ENCODE data around the gene ESRRG. TPM values are rescaled to one million over a fixed set of nuclear protein-coding genes. Genes with fewer than 3 reads are reported as not detected.
"Not testable (repeated sequence)": the region's sequence is repeated elsewhere in the genome, so short reads cannot be mapped to it uniquely, and the experiment has no call there.

Gene ESRRG
- total RNA-seq, 2 experiments from 2014 or later, result not detected

DNA sequence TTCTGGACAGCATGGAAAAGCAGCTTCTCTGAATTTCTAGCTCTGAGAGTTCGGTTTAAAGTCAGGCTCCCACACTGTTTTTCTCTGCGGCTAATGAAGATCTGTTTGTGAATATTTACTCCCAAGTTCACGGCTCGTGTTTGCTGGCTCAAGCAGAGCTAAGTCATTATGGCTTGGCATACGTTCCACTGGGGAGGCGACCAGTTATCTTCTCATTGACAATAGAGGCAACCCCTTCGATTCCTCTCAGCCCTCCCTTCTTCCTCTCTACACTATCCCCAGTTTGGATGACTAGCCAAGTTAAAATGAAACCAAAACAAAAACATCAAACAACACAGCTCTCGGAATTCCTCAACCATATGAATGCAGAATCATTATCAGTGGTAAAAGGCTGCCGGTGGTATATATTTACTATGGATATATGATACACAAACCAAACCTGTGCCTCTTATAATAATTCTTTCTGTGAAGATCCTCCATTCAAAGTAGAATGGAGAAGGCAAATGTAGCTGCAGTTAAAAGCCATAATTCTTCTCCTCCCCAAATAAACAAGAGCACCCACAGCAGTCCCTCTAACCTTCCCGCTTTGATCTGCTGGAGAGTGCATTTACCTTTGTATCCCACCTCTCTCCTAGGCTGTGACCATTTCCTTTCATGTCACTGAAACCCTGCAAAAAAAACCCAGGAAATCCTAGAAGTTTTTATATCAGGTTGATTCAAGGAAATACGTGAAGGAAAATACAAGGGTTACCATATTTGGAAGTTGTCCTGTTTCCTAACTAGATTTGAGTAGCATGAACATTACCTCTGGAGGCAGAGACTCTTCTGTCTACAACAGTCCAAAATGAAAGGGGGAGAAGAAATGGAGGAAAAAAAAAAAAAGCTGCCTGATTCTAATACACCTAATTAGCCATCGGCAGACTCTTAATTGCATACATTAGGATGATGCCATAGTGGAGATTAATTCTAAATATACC is 191.7 kb downstream of the ESRRG start:
- POLR2A ChIA-PET, result no interaction called here
- CTCF ChIA-PET, result no interaction called here

DNA sequence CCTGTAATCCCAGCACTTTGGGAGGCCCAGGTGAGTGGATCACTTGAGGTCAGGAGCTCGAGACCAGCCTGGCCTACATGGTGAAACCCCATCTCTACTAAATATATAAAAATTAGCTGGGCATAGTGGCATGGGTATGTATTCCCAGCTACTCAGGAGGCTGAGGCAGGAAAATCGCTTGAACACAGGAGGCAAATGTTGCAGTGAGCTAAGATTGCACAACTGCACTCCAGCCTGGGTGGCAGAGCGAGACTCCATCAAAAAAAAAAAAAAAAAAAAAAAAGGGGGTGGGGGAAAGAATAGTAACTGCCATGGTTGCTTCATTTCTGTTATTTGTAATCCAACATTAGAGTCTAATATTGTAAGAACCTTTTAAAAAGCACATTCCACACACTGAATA is 193.4 kb downstream of the ESRRG start:
- CTCF ChIA-PET, result interaction anchor here (0.6 kb wide), 1 partner anchor 179 kb away, joined by 3 read pairs; no protein-coding TSS in a partner anchor
- POLR2A ChIA-PET, result not testable (repeated sequence)

GRCh38 chr1:216528816-216529215 is 194.4 kb downstream of the ESRRG start:
- ChIA-PET CTCF (no interaction called here), POLR2A (no interaction called here)

DNA sequence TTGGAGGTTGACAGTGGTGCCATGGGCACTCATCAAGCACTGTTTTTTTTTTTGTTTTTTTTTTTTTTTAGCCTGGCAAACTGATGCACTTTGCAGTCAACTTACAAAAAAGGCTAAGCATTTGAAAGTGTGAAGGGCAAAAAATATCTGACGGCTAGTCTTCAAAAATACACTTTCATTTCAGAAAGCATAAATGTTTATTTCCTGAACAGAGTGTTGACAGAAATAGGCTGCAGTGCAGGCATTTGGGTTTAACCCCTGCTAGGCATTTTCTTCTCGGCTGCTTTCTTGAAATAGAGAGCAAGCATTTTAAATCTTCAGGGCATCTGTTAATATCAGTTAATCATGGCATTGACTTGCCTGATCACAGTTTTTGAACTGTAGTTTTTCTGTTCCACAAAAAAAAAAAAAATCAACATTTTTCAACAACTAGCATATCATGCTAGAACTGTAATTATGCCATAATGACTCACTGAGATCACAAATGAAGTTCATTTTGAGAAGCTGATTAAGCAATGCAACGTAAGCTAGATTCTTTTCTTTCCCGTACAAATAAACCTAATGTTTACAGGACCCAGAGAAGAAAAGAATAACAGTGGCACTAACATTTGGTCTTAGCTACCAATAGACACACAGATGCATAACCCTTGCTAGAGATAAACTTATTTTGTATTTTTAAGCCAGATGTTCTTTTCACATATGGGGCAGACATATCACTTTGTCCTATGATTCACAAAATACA is 199.6 kb downstream of the ESRRG start:
- ChIA-PET CTCF (no interaction called here), POLR2A (no interaction called here)

DNA sequence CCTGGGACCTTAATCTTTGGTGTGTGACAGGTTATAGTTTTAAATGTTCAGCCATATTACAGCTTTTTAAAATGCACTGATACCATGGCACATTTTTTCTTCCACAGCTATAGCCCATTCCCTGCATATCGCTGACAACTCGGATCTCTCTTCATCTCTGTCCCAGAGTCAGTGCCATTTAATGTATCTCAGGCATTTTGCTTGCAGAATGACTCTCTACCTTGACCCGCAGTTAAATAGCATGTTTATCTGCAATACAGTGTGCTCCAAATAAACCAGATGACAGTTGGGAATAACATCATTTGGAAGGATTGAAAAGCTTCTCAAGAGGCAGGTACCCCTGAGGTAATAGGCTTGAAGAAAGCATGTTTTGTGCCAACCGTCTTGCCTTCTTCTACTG is 200.2 kb downstream of the ESRRG start:
- CTCF ChIA-PET, result no interaction called here
- POLR2A ChIA-PET, result no interaction called here

- ChIA-PET CTCF (no interaction called here), POLR2A (no interaction called here)
These were observed 201.8 kb downstream of the ESRRG start for GRCh38 chr1:216521477-216521876.

GRCh38 chr1:216518844-216519627 is 204.2 kb downstream of the ESRRG start:
- POLR2A ChIA-PET, result no interaction called here
- CTCF ChIA-PET, result no interaction called here

DNA sequence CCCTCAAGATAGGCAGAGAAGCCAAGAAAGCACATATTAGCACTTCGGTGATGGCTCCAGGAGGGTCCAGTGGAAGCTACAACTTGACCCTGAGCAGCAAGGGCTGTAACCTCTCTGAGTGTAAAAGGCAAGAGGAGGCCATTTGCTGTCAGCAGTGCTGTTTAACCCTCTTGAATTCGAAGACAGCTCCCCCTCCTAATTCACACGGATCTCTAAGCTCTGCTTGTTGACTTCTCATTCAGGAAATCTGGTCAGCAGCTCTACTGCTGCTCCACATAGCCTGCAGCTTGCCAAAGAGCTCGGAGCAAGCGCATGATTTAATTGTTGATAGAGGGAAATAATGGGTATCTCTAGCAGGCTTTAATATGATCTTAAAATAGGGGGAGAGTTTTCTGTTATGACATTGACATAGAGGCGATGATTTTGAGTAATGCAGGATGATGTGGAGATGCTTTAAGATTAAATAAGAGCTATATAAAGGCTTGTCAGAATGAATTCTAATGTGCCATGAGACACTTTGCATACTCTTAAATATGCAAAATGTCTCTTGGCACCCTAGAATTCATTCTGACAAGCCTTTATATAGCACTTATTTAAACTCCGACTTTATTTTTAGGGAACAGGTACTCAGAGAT is 220.6 kb downstream of the ESRRG start:
- ChIA-PET CTCF (no interaction called here), POLR2A (no interaction called here)

GRCh38 chr1:216500273-216500967 is 222.8 kb downstream of the ESRRG start:
- POLR2A ChIA-PET, result no interaction called here
- CTCF ChIA-PET, result no interaction called here

DNA sequence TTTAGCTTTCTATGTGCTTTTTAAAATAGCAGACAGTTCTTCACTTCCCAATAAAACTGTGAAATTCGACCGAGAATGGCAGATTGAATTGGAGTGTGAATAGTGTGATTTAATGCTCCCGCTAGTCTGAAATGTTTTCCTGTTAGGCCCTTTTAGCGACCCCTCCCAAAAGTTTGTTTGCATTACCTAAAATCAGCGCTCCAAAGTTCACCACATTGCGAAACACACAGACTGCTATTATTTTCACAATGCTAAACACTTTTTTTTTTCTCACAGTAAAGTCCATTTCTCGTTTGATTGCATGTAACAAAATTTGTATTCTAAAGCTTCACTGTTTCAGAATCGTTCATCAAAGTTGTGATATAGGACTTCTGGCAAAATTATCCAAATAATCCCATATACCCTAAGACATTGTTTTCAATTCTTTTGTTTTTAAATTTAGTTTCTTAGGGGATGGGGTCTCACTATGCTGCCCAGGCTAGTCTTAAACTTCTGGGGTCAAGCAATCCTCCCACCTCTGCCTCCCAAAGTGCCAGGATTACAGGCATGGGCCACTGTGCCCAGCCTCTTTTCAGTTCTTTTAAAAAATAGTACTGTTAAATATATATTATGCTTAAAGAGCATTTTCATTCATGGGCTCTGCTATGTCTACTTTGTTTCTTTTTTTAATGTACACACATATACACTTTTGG is 223.5 kb downstream of the ESRRG start:
- ChIA-PET CTCF (no interaction called here), POLR2A (no interaction called here)

- CTCF ChIA-PET, result no interaction called here
These were observed 225.0 kb downstream of the ESRRG start for GRCh38 chr1:216498277-216498676.

DNA sequence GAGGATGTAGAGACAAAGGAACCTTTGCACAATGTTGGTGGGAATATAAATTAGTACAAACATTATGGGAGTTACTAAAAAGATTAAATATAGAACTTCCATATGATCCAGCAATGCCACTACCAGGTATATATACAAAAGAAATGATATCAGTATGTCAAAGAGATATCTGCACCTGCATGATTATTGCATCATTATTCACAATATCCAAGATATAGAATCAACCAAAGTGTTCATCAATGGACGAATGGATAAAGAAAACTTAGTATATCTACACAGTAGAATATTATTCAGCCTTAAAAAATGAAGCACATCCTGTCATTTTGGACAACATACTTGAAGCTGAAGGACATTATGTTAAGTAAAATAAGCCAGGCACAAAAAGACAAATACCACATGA is 238.2 kb downstream of the ESRRG start:
- CTCF ChIA-PET, result no interaction called here
- POLR2A ChIA-PET, result no interaction called here

More at GRCh38 chr1:216498277-216498676, 225.0 kb downstream of the ESRRG start:
- POLR2A ChIA-PET, result no interaction called here

GRCh38 chr1:216483672-216484401 is 239.4 kb downstream of the ESRRG start:
- ChIA-PET CTCF (no interaction called here), POLR2A (no interaction called here)

GRCh38 chr1:216482620-216483019 is 240.6 kb downstream of the ESRRG start:
- POLR2A ChIA-PET, result no interaction called here

DNA sequence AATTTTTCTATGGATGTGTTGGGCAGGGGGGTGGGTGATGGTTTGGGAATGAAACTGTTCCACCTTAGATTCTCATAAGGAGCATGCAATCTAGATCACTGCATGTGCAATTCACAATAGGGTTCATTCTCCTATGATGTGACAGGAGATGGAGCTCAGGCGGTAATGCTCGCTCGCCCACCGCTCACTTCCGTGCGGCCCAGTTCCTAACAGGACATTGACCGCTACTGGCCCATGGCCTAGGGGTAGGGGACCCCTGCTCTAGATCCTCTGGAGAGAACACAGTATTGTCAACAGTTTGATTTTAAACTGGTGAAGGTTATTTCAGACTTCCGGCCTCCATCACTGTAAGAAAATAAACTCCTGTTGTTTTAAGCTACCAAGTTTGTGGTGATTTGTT is 245.0 kb downstream of the ESRRG start:
- ChIA-PET POLR2A (no interaction called here), CTCF (no interaction called here)

More at GRCh38 chr1:216482620-216483019, 240.6 kb downstream of the ESRRG start:
- CTCF ChIA-PET, result no interaction called here

GRCh38 chr1:216476341-216476740 is 246.9 kb downstream of the ESRRG start:
- CTCF ChIA-PET, result no interaction called here
- POLR2A ChIA-PET, result no interaction called here

- ChIA-PET POLR2A (no interaction called here), CTCF (no interaction called here)
These were observed 247.5 kb downstream of the ESRRG start for GRCh38 chr1:216475659-216476276.

All from activated CD8-positive, alpha-beta memory T cell treated with anti-CD3 and anti-CD28 coated beads for 36 hours (primary cell).